Chondrocyte (in vitro differentiated cells): ENCODE results near the gene VEZT. TPM values are rescaled to one million over a fixed set of nuclear protein-coding genes. Genes with fewer than 3 reads are reported as not detected.
"Not testable (repeated sequence)": the region's sequence is repeated elsewhere in the genome, so short reads cannot be mapped to it uniquely, and the experiment has no call there.

Source experiments
- DNase-seq: peaks from one replicate; pipeline ENCODE4 v3.0.0; 2021; ENCODE audit warnings: mixed read lengths, low spot score
- H3K27ac Mint-ChIP-seq: one replicate; pipeline ENCODE4 v1.8.0; 2021; ENCODE audit warnings: mild to moderate bottlenecking, moderate library complexity, mixed read lengths; ENCODE audit not compliant: unreplicated experiment
- H3K27me3 Mint-ChIP-seq: 2 replicates; pipeline ENCODE4 v1.8.0; 2021; ENCODE audit warnings: low read depth, mixed read lengths
- H3K36me3 Mint-ChIP-seq: 2 replicates; pipeline ENCODE4 v1.8.0; 2021; ENCODE audit warnings: low read depth, mixed read lengths
- H3K4me1 Mint-ChIP-seq: 2 replicates; pipeline ENCODE4 v1.8.0; 2021; ENCODE audit warnings: low read depth, mild to moderate bottlenecking, mixed read lengths
- H3K4me3 Mint-ChIP-seq: one replicate; pipeline ENCODE4 v1.8.0; 2021; ENCODE audit warnings: mild to moderate bottlenecking, moderate library complexity, mixed read lengths; ENCODE audit not compliant: unreplicated experiment
- H3K9me3 Mint-ChIP-seq: 2 replicates; pipeline ENCODE4 v1.8.0; 2021; ENCODE audit warnings: low read depth, mixed read lengths
- total RNA-seq: library from RNA; stranded (reverse); gene quantifications from 3 replicates; pipeline ENCODE4 v1.2.1, GENCODE V29; 2021
- TF ChIP-seq, protein P1 (sequence below): fragments of 200-600 bp; sonication (generic); IDR thresholded peaks from 2 replicates; pipeline ENCODE4 v1.5.0; 2021; ENCODE audit warnings: antibody characterized with exemption, mild to moderate bottlenecking, moderate library complexity

Gene VEZT
- total RNA-seq, 1 donor from 2014 or later, result 74.7 TPM

DNA sequence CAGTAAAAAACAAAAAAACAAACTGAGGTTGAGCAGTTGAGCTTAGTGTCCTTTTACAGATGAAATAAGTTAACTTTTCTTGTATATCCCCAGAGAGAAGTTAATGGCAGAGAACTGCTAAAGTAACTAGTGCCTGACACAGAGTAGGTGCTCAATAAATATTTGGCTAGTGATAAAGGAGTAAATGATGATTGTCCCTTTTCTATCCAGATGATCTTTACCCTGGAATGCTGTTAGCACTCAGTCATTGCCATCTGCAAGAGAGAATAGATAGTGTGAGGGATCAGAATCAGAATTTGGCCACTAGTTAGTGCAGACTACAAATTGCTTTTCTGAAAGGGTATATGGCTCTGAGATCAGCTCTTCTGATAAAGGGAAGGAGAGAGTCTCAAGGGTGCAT, 21.6 kb downstream of the VEZT start:
- H3K4me1 Mint-ChIP-seq, result peaks cover 30% of the 10 kb centered on the region
- TF ChIP-seq, protein P1, sequence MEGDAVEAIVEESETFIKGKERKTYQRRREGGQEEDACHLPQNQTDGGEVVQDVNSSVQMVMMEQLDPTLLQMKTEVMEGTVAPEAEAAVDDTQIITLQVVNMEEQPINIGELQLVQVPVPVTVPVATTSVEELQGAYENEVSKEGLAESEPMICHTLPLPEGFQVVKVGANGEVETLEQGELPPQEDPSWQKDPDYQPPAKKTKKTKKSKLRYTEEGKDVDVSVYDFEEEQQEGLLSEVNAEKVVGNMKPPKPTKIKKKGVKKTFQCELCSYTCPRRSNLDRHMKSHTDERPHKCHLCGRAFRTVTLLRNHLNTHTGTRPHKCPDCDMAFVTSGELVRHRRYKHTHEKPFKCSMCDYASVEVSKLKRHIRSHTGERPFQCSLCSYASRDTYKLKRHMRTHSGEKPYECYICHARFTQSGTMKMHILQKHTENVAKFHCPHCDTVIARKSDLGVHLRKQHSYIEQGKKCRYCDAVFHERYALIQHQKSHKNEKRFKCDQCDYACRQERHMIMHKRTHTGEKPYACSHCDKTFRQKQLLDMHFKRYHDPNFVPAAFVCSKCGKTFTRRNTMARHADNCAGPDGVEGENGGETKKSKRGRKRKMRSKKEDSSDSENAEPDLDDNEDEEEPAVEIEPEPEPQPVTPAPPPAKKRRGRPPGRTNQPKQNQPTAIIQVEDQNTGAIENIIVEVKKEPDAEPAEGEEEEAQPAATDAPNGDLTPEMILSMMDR, result no peak
- H3K9me3 Mint-ChIP-seq, result no peaks in the 10 kb centered on the region
- H3K36me3 Mint-ChIP-seq, result peaks cover 2% of the 10 kb centered on the region
- no peak overlapping the region for H3K27ac Mint-ChIP-seq
- H3K4me3 Mint-ChIP-seq, result no peak overlapping the region
- no peak for DNase-seq
- no peaks in the 10 kb centered on the region for H3K27me3 Mint-ChIP-seq

DNA sequence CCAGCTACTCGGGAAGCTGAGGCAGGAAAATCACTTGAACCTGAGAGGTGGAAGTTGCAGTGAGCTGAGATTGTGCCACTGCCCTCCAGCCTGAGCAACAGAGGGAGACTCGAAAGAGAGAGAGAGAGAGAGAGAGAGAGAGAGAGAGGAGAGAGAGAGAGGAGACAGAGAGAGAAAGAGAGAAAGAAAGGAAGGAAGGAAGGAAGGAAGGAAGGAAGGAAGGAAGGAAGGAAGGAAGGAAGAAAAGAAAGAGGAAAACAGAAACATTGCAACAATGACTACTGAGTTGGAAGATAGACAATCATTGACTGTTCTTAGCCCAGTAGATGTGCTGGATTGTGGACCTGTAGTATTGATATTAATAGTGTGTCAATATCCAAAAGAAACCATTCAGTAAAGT, 22.2 kb downstream of the VEZT start:
- H3K9me3 Mint-ChIP-seq, H3K36me3 Mint-ChIP-seq, H3K27me3 Mint-ChIP-seq, H3K4me3 Mint-ChIP-seq, DNase-seq: not testable (repeated sequence)
- Mint-ChIP-seq H3K4me1 (peaks cover 30% of the 10 kb centered on the region), H3K27ac (peak overlapping the region; percentile 41)

DNA sequence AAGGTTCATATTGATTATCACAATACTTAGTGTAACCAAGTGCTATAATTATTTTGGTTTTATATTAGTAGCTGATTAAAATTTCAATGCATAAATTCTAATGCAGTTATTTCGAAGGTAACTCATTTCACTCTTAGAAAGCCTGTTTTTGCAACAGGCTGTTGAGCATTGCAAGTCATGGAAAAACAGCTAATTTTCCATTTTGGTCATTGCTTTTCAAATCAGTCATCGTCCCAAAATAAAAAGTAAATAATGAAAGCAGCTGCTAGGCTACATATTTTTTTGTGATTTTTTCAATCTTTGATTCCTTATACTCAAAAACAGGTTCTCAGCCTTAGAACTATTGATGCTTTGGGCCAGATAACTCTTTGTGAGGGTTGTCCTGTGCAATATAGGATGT, 22.9 kb downstream of the VEZT start:
- Mint-ChIP-seq H3K27ac (no peak overlapping the region), H3K36me3 (no peaks in the 10 kb centered on the region), H3K4me3 (no peak overlapping the region)

DNA sequence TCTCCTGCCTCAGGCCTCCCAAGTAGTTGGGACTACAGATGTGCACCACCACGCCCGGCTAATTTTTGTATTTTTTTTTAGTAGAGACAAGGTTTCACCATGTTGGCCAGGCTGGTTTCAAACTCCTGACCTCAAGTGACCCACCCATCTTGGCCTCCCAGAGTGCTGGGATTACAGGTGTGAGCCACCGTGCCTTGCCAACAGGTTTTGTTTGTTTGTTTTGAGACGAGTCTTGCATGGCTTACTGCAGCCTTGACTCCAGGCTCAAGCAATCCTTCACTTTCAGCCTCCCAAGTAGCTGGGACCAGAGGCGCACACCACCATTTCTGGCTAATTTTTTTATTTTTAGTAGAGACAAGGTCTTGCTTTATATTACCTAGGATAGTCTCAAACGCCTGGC, 23.5 kb downstream of the VEZT start:
- H3K9me3 Mint-ChIP-seq, DNase-seq, H3K27me3 Mint-ChIP-seq, H3K4me3 Mint-ChIP-seq, H3K36me3 Mint-ChIP-seq: not testable (repeated sequence)
- H3K4me1 Mint-ChIP-seq, result peaks cover 40% of the 10 kb centered on the region
- peak overlapping the region; percentile 54 for H3K27ac Mint-ChIP-seq

More for the DNA sequence above, 22.9 kb downstream of the VEZT start:
- no peaks in the 10 kb centered on the region for H3K27me3 Mint-ChIP-seq
- DNase-seq, result no peak
- TF ChIP-seq, protein P1, result no peak
- H3K4me1 Mint-ChIP-seq, result peaks cover 35% of the 10 kb centered on the region
- H3K9me3 Mint-ChIP-seq, result no peaks in the 10 kb centered on the region

DNA sequence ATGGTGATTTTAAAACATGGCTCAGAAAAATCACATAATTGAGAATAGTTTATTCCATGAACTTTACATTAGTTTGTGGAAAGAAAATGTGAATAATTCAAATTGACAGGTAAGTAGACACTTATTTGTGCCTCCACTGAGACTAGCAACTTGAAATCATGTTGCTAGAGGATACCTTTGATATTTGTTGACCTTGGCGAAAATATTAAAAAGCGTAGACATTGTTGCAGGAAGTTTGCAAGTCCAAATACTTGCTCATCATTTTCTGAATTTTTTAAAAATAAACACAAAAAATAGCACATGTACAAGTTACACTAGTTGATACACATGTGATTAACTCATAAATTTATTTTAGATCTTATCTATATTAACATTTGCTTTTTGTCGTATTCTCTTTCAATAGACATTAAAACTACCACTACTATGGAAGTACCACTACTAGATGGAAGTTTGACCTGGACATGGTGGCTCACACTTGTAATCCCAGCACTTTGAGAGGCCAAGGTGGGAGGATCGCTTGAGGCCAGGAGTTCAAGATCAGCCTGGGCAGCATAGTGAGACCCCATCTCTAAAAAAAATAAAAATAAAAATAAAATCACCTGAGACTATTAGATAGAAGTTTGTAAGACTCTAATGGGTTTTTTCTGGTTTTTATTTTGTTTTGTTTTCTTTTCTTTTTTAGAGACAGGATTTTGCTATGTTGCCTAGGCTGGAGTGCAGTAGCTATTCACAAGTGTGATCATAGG, 24.3 kb downstream of the VEZT start:
- no peak for DNase-seq
- no peaks in the 10 kb centered on the region for H3K9me3 Mint-ChIP-seq
- no peak overlapping the region for H3K27ac Mint-ChIP-seq
- H3K36me3 Mint-ChIP-seq, result no peaks in the 10 kb centered on the region
- TF ChIP-seq, protein P1, result no peak
- H3K4me1 Mint-ChIP-seq, result peaks cover 48% of the 10 kb centered on the region
- no peak overlapping the region for H3K4me3 Mint-ChIP-seq
- no peaks in the 10 kb centered on the region for H3K27me3 Mint-ChIP-seq

DNA sequence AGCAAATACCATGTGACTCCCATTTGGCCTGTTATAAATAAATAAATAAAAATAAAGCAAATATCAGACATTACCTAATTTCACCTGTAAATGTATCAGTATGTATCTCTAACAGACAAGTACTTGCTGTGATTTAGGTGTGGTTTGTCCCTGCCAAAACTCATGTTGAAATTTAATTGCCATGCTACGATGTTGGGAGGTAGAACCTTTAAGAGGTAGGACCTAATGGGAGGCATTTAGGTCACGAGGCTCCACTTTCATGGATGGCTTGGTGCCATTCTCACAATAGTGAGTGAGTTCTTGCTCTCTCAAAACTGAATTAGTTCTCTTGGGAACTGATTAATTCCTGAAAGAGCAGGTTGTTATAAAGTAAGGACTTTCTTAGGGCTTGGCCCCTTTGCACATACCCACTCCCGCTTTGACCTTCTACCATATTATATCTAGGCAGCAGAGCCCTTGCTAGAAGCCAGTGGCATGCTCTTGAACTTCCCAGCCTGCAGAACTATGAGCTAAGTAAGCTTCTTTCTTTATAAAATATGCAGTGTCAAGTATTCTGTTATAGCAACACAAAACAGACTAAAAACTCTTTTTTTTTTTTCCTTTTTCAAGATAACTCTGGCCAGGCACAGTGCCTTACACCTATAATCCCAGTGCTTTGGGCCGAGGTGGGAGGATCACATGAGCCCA, 26.0 kb downstream of the VEZT start:
- H3K27ac Mint-ChIP-seq, result no peak overlapping the region
- H3K4me3 Mint-ChIP-seq, result no peak overlapping the region
- no peaks in the 10 kb centered on the region for H3K9me3 Mint-ChIP-seq
- H3K27me3 Mint-ChIP-seq, result no peaks in the 10 kb centered on the region
- no peaks in the 10 kb centered on the region for H3K36me3 Mint-ChIP-seq
- TF ChIP-seq, protein P1, result no peak
- no peak for DNase-seq
- H3K4me1 Mint-ChIP-seq, result peaks cover 48% of the 10 kb centered on the region
